ENCODE measurements around the gene CPN2. TPM values are rescaled to one million over a fixed set of nuclear protein-coding genes. Genes with fewer than 3 reads are reported as not detected.

CPN2 gene
- total and polyA plus RNA-seq, 2 donors (not counting 3 experiments of a cell fraction or from before 2014, with no cell fraction given): not detected

DNA sequence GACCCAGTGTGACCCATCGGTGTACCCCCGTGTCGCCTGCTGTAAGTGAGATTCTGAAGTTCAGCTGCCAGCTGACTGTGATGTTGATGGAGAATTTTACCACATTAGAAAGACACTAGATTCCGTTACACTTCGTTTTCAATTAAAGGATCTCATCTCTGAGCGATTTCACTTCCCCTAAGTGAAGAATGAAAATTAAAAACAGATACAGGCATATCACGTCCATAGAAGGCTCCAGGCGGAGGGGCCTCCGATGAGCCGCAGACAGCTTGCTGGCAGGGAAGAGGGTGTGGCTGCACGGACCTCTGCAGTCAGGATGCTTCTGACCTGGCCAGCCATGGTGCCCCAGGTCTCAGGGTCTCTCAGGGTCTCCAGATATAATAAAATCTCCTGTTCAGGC is 6.6 kb upstream of the CPN2 start:
- H3K4me3 ChIP-seq (replicated peaks in 1 of 3; ENCODE audit: insufficient read depth in 1 of 3, low read depth in 1 of 3, low read length in 3 of 3): no peak overlapping the region
- no peaks in the 10 kb centered on the region for H3K4me1 ChIP-seq (ENCODE audit: control insufficient read depth, extremely low read depth, insufficient read depth, low read length)
- TF ChIP-seq, protein P1, sequence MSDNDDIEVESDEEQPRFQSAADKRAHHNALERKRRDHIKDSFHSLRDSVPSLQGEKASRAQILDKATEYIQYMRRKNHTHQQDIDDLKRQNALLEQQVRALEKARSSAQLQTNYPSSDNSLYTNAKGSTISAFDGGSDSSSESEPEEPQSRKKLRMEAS (IDR thresholded peaks at IDR 0.05; ENCODE audit: insufficient read depth, insufficient read length): no peak
- no peak for TF ChIP-seq FOS (IDR thresholded peaks at IDR 0.05; ENCODE audit: borderline replicate concordance, insufficient read depth, low read length)
- TF ChIP-seq POLR2AphosphoS5 (IDR thresholded peaks at IDR 0.05; ENCODE audit: insufficient read depth, low read depth, low read length): no peak
- no peak for TF ChIP-seq EZH2 (IDR thresholded peaks at IDR 0.05; ENCODE audit: borderline replicate concordance, low read depth, low read length, severe bottlenecking)
- no peak for TF ChIP-seq POLR2A (IDR thresholded peaks at IDR 0.05; ENCODE audit: low read depth, low read length)
- TF ChIP-seq, protein P2, sequence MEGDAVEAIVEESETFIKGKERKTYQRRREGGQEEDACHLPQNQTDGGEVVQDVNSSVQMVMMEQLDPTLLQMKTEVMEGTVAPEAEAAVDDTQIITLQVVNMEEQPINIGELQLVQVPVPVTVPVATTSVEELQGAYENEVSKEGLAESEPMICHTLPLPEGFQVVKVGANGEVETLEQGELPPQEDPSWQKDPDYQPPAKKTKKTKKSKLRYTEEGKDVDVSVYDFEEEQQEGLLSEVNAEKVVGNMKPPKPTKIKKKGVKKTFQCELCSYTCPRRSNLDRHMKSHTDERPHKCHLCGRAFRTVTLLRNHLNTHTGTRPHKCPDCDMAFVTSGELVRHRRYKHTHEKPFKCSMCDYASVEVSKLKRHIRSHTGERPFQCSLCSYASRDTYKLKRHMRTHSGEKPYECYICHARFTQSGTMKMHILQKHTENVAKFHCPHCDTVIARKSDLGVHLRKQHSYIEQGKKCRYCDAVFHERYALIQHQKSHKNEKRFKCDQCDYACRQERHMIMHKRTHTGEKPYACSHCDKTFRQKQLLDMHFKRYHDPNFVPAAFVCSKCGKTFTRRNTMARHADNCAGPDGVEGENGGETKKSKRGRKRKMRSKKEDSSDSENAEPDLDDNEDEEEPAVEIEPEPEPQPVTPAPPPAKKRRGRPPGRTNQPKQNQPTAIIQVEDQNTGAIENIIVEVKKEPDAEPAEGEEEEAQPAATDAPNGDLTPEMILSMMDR (IDR thresholded peaks at IDR 0.05; ENCODE audit: extremely low read depth in 1 of 2, insufficient read depth in 1 of 2, low read depth in 1 of 2, low read length in 2 of 2): no peak
- TF ChIP-seq MYC (IDR thresholded peaks at IDR 0.05; ENCODE audit: low read depth, low read length): no peak
- no peak for TF ChIP-seq JUN (IDR thresholded peaks at IDR 0.05; ENCODE audit: borderline replicate concordance, insufficient read depth, insufficient read length, low read depth)
- no peak for TF ChIP-seq GATA2 (IDR thresholded peaks at IDR 0.05; ENCODE audit: insufficient read depth, insufficient read length, low read depth, low read length)
- H3K9me1 ChIP-seq (replicated peaks; ENCODE audit: control insufficient read depth, extremely low read depth, insufficient read depth, low read length): no peaks in the 10 kb centered on the region
- DNase-seq (ENCODE audit: low read depth, low spot score) (no peak), FAIRE-seq (no peak)
- no peaks in the 10 kb centered on the region for H3K79me2 ChIP-seq (ENCODE audit: control insufficient read depth, insufficient read depth, low read length)
- no peak overlapping the region for H3K4me2 ChIP-seq (ENCODE audit: insufficient read depth, low read length)
- H3K27me3 ChIP-seq (ENCODE audit: control insufficient read depth in 2 of 2, insufficient read depth in 2 of 2, low read length in 2 of 2): peaks cover 0 to 14% of the 10 kb centered on the region in 2 experiments
- no peak overlapping the region for H3K9ac ChIP-seq (replicated peaks; ENCODE audit: extremely low read depth, insufficient read depth, low read length)
- no TSS peak for BruUV-seq (replicated peaks)
- no peak overlapping the region for H2AFZ ChIP-seq (ENCODE audit: low read depth, low read length)
- H3K27ac ChIP-seq (ENCODE audit: insufficient read depth, low read depth, low read length): no peak overlapping the region
- no peaks in the 10 kb centered on the region for H4K20me1 ChIP-seq (replicated peaks; ENCODE audit: control insufficient read depth, extremely low read depth, insufficient read depth, low read length)
- CTCF ChIA-PET: interaction anchor here (0.9 to 4.4 kb wide), 3 partner anchors 11 to 23 kb away, joined by 3 to 32 read pairs (median 3); no protein-coding TSS in a partner anchor
- intact Hi-C loops (cut with micrococcal nuclease) (no loop called here), dilution Hi-C loops (cut with MboI; ENCODE audit: extremely low pct_ligation_motif_present, low sequenced_read_pairs) (no loop called here)
- H3K36me3 ChIP-seq (ENCODE audit: control insufficient read depth in 2 of 2, extremely low read depth in 1 of 2, insufficient read depth in 2 of 2, low read length in 2 of 2): no peaks in the 10 kb centered on the region
- no peaks in the 10 kb centered on the region for H3K9me3 ChIP-seq (replicated peaks; ENCODE audit: control insufficient read depth, insufficient read depth, low read length)
- POLR2A ChIA-PET: no interaction called here

Data from endothelial cell of umbilical vein (primary cell).